Measurements from ENCODE around the gene PPP1R12C.
"Not testable (repeated sequence)": the region's sequence is repeated elsewhere in the genome, so short reads cannot be mapped to it uniquely, and the experiment has no call there.

DNA sequence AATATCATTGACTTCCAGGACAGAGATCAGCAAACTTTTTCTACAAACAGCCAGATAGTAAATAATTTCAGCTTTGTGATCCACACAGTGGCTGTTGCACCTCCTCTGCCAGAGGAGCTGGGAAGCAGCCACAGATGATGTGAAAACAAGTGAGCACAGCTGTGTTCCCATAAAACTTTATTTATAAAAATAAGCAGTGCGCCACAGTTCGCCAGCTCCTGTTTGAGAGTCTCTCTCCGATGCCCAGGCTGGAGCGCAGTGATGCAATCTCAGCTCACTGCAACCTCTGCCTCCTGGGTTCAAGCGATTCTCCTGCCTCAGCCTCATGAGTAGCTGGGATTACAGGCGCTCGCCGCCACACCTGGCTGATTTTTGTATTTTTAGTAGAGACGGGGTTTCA, 51.9 kb downstream of the PPP1R12C start:
- TF ChIP-seq, protein P1, sequence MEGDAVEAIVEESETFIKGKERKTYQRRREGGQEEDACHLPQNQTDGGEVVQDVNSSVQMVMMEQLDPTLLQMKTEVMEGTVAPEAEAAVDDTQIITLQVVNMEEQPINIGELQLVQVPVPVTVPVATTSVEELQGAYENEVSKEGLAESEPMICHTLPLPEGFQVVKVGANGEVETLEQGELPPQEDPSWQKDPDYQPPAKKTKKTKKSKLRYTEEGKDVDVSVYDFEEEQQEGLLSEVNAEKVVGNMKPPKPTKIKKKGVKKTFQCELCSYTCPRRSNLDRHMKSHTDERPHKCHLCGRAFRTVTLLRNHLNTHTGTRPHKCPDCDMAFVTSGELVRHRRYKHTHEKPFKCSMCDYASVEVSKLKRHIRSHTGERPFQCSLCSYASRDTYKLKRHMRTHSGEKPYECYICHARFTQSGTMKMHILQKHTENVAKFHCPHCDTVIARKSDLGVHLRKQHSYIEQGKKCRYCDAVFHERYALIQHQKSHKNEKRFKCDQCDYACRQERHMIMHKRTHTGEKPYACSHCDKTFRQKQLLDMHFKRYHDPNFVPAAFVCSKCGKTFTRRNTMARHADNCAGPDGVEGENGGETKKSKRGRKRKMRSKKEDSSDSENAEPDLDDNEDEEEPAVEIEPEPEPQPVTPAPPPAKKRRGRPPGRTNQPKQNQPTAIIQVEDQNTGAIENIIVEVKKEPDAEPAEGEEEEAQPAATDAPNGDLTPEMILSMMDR (IDR thresholded peaks at IDR 0.05) = not testable (repeated sequence)
- TF ChIP-seq EP300 (IDR thresholded peaks at IDR 0.05) = not testable (repeated sequence)

Data from tibial nerve (tissue), 4 donors.